DLD1 (cell line): ENCODE data around the gene DNAL4.

Source experiments
- in situ Hi-C: cut with HindIII; loops from 2 replicates; pipeline ENCODE4 v1.10.0; 2017; ENCODE audit warnings: low sequenced_read_pairs

DNAL4 gene, protein sequence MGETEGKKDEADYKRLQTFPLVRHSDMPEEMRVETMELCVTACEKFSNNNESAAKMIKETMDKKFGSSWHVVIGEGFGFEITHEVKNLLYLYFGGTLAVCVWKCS

DNA sequence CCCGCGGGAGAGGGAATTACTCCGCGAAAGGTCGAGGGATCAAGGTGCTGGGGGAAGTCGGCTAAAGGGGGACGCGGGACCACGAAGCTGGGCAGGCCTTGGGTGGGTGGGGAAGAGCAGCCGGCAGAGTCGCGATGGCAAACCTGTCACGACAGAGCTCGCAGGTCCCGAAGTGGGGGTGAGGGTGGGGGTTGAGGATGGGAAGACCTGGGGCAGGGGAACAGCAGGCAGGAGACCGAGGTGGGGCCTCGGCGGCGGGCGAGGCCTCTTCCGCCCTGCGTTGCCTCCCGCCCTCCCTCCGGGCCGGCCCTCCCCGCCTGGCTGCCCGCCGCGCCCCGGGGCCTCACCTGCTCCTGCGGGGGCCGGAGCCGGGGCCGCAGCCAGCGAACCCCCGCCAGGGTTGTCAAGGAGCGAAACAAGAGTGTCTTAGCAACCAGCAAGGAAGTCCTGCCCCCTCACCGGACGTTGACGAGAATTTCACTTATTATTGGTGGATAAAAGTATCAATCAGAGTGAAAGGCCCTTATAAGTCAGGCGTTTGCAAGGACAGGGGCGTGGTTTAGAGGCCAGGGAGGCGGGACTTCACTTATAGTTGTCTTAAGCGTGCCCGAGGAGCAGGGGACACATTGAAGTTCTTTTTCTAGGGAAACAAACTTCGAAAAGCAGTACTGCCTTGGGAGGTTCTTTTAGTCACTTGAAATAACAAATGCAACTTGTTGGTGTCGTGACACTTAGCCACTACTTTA, at the start of gene DNAL4:
DNAL4 (minus strand) TSS at position 423 of the 746 bp plus-strand sequence. CDS start 11,412 bp downstream, outside the sequence.
- in situ Hi-C loops = no loop called here

DNA sequence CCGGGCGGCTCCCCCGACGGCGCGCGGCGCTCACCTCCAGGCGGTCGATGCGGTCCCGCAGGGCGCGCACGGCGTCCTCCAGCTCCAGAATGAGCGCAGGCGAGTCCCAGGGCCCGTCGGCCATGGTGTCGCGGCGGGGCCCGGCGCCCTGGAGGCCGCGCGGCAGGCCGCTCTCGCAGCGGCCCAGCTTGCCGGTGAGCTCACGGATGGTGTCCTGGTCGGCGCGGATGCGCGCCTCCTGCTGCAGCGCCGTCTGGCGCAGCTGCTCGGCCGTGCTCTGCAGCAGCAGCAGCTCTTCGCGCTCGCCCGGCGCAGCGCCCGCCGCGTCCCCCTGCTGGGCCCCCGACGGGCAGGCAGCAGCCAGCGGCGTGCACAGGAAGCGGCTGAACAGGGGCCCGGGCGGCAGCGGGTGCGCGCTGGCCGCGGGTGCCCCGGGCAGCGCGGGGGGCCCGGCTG, 49.3 kb upstream of the DNAL4 start:
- in situ Hi-C loops = no loop called here

DNA sequence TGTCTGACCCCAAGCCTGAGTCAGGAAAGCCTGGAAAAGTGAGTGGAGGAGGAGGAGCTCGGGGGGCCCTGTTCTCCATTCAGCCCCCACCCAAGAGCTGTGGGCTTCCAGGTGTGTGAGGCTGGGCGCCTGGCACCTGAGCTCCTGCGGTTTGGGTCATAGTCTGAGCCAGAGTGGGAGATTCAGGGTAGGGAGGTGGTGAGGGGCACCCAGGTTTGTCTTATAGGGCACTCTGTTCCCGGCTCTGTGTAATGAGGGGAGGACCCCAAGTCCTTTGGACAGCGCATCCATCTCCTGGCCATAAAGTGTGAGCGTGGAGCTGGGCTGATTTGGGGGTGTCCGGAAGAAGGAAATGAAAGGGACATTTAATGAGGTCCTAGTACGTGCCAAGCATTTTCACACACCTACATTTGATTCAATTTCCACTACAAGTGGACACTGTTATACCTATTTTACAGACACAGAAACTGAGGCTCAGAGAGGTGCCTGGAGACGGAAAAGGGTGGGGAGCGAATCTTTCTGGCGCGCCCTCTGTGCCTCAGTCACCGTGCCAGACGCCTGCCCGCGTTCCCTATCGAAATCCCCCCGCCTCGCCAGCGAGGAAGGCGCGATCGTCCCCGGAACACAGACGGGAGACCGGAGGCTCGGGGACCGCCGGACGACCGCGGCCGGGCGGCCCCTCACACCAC, 48.7 kb upstream of the DNAL4 start:
- in situ Hi-C loops = no loop called here

DNA sequence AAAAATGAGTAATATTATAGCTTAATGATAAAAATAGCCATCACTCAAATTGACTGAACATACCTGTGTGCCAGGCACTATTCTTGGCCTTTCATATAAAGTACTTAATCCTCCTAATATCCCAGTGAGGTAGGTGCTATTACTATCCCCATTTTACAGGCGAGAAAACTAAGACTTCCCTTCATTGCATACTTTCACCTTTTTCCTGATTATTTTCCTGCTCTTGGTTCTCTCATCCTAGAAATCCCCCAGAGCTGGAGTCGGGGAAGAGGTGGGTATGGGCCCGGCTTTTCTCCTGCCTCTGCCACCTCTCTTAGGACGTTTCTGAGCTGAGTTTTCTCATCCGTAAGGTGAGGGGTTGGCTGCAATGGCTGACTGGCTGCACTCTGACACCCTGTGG, 47.7 kb upstream of the DNAL4 start:
- in situ Hi-C loops = no loop called here

DNA sequence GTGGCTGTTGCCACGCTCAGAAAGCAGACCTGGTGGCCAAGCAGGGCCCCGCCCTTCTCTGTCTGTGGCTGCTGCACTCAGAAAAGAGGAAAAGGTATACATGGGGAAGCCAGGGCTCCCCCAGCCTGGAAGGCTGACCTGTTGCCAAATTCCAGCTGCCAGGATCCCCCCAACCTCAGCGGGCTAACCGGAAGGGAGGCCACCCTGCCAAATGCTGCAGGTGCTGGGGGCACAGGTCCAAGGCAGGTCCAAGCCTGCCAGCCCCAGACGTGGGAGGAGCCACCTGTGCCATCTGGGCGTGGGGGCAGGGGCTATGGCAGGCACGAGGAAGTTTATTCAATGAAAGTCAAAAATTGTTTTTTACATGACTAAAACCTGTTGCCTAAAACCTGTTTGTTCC, 47.3 kb upstream of the DNAL4 start:
- in situ Hi-C loops = no loop called here

DNA sequence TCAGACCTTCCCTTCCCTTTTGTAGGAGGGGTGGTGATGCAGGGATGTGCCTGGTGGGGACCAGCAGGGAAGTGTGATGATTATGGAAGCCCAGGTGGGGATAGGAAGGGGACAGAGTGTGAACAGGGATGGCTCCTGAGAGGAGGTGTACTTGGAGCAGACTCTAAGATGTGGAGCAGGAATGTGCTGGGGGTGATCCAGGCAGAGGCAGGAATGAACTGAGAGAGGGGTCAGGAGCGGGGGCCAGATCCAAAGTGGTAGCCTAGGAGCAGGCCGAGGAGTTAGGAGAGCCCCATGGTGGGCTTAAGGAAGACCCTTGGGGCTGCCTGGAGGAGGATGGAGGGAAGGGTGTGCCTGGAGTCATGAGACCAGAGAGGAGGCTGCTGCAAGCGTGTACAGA, 46.2 kb upstream of the DNAL4 start:
- in situ Hi-C loops = no loop called here

DNA sequence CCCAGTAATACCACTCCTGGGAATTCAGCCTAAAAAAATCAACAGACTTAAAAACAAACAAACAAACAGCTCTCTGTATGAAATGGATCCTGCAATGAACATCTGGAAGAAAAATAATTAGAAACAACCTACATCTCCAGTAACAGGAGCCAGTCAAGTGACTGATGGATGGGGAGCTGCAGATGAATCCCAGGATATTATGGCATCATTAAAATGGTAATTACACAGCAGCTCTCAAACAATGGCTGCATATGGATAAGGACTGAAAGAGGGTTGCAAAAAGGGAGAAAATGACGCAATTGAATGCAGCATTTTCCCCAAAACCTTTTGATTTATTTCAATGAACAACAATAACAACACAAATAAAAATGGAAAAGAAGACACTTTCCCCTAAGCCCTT, 45.7 kb upstream of the DNAL4 start:
- in situ Hi-C loops = no loop called here

DNA sequence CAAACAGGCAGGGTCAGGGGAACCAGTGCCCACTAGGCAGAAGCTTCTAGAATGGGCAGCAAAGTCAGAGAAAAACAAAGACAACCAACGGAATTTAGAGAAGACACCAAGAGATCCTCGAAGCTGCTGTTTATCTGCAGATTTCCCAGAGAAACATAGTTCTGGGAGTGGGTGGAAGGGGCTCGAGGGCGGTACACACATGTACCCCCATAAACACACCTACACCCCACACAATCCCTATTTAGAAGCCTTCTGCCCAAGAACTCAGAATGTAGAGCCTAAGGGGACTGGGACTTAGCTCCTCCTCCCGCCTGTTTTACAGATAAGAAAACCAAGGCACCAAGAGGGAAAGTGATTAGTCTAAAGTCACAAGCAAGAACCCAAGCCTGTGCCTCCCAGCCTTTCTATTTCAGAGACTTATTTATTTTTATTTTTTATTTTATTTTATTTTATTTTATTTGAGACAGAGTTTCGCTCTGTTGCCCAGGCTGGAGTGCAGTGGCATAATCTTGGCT, 43.5 kb upstream of the DNAL4 start:
- in situ Hi-C loops = no loop called here

DNA sequence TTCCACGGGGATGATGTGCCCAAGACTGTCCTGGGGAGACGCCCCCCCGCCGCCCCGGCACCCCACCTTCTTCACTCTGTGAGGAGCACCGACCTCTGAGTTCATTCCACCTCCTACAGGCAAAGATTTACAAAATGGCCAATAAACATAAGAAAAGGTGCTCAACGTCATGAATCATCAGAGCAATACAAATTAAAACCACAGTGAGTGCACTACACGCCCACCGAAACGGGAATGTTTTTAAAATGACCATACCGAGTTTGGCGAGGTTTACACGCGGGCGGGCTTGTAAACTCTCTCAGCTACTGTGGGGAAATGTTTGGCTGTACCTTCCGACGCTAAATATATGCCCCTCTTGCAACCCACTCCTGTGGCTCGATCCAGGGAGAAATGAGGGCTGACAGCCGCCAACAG, 42.0 kb upstream of the DNAL4 start:
- in situ Hi-C loops = no loop called here

DNA sequence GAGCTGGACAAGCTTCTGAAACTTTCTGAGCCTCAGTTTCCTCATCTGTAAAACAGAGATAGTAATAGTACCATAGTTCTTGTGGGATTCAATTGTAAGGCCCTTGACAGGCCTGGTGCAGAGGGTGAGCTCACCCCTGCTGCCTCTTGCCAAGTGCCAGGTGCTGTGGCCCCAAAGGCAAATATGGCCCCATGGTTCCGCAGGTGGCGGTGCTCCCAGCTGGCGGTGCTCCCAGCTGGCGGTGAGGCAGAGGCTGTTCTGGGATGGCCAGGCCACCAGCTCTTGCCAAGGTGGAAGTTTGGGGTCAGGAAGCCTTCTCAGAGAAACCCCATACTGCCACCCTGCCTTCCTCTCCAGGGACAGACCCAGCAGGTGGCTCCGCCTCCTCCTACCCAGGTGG, 41.0 kb upstream of the DNAL4 start:
- in situ Hi-C loops = no loop called here

DNA sequence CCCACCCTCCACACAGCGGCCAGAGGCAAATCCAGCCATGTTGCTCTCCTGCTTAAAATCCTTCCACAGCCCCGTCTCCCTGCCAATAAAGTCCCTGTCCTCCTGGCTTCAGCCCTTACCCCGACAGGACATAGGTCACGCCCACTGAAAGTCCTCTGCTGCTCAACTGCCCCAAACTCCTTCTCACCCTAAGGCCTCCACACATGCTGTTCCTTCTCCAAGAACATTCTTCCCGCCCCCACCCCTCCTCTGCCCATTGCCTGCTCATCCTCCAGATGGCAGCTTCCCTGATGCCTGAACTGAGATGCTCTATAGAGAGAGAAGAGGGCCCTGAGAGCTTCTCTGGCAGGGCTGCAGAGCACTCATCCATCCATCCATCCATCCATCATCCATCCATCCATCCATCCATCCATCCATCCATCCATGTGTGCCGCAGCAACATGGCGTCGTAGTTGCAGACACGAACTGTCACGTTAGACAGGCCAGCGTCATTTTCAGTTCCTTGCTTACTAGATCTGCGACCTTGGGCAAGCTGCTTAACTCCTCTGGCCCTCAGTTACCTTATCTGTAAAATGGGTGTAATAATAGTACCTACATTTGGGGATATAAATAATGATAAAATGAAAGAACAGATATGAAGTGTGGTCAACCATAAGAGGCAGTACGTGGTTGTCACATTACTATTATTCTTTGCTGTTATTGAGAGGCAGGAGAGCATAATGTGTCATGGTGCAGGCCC, 40.4 kb upstream of the DNAL4 start:
- in situ Hi-C loops = no loop called here

DNA sequence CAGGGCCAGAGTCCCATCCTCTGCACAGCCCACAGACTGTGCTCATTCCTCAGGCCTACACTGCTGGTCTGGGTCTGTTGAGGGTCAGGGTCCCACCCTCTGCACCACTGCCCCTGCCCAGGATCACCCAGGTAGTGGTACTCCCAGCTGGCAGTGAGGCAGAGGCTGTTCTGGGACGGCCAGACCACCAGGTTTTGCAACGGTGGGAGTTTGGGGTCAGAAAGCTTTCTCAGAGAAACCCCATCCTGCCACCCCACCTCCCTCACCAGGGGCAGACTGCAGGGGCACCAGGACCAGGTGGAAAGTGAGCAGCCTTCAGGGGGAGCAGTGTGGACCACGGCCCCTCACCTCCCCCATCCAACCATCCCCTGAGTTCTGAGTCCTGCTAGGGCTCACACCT, 39.1 kb upstream of the DNAL4 start:
- in situ Hi-C loops = no loop called here

DNA sequence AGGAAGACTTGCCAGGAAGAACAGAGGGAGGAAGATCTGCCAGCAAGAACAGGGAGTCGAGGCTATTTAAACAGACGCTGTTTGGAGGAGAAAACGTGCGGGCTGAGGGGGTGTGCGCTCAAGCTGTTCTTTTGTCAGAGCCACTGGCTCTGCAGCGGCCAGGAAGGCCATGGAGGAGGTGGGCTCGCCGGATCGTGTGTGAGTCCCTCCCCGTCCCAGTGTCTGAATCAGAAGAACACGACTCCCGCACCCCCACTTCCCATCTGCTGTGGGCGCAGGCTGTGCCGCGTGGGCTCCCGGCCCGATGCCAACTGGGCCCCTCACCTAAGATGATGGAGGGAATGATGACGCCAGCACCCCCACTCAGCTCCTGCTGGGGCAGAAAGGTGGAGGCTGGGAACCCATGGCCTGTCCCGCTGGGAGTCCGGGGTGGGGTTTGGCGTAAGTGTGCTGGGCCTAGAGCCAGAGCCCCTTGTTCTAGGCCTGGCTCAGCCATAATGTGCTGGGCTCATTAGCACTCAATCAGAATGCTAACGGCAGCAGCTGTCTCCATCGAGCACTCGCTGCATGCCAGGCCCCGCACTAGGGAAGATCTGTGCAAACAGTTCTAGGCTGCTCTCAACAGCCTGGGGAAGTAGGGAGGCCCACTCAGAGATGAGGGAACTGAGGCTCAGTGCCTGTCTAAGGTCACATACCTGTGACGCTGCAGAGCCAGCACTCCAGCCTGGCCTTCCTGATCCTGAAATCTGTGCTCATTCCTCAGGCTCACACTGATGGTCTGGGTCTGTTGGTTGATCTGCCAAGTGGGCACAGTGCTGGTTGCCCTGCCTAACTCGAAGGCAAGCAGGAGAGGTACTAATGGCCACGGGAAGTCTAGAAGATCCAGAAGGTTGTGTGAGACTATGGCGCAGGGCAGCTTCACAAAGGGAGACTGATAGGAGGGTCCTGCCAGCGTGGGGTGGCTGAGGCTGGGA, 38.3 kb upstream of the DNAL4 start:
- in situ Hi-C loops = no loop called here

DNA sequence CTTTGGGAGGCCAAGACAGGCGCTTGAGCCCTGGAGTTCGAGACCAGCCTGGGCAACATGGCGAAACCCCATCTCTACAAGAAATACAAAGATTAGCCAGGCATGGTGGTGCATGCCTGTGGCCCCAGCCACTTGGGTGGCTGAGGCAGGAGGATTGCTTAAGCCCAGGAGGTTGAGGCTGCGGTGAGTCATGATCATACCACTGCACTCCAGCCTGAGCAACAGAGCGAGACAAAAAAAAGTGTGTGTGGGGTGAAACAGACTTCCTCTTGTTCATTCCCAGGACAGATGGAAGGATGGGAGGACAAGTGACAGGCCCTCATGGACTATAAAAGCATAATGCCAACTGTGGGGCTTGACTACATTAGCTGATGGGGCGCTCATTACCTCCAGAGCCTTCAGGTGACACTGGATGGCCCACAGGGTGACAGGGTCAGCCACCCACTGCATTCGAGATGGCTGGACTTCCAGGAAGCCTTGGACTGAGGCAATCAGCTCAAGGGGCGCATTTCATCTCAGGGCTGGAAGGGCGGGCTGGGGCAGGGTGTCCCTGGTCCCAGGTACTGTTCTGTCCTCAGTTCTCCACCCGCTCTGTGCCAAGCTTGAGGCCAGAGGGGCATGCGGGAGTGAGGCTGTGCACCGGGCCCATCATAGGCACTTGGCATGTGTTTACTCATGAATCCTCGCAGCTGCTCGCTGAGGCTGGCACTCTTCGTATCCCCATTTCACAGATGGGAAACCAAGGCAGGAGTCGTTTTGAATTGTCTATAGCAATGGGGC, 37.4 kb upstream of the DNAL4 start:
- in situ Hi-C loops = no loop called here

DNA sequence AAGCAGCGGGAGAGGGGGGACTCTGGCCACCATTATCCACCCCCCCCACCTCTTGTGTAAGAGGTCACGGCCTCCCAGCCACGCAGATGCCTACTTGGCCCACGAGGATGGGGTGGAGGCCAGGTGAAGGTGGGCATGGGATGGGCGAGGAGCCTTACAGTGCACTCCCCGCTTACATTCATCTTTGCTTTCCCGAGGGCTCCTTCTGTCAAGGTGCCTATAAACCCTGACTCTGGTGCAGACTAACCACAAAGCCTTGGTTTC, 36.8 kb upstream of the DNAL4 start:
- in situ Hi-C loops = no loop called here

DNA sequence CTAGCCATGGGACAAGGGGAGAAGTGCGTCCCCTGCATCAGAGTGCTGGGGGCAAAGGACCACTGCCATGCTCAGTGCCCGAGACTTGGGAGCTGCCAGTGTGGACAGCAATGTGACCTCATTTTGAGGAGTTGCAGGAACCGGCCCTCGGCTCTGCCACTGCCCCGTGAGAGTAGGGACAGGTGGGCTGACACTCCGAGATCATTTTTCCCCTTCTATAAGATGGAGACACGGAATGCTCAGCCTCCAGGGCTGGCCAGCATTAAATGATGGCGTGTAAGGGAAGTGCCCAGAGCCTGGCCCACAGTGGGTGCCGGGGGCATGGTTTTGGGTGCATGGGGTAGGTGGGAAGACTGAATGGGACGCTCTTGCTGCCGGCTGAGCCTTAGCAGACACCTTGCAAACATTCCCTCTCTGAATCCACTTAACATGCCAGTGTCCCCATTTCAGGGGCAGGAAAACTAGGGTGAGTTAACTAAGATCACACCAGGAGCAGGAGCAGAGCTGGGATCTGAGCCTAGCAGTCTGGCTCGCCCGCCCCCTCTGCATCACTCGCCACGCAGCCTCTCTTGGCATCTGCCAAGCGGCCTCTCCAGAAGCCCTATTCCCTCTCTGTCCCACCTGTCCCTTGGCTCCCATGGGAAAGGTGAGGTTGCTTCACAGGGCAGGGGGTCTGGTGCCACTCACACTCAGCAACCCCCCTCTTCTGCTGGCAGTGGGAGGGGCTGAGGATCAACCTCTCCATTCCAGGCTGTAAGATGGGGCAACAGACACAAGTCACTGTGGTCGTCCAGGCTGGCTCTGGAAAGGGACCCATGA, 36.3 kb upstream of the DNAL4 start:
- in situ Hi-C loops = no loop called here

DNA sequence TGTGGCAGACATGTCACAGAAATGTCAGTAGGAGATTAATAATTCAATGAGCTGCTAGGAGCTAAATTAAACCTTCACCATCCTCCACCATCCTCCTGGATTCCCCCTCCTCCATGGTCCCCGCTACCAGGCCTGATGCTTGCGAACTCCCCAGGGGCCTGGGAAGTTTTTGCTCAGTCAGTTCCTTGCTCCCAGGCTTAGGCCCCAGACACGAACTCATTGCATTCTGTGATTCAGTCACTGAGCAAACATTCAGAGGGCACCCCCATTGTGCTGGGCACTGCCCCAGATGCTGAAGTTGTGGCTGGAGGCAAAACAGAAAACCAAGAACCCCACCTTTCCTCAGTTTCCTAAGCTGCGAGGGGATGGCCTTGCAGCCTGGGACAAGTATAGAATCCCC, 35.5 kb upstream of the DNAL4 start:
- in situ Hi-C loops = no loop called here

DNA sequence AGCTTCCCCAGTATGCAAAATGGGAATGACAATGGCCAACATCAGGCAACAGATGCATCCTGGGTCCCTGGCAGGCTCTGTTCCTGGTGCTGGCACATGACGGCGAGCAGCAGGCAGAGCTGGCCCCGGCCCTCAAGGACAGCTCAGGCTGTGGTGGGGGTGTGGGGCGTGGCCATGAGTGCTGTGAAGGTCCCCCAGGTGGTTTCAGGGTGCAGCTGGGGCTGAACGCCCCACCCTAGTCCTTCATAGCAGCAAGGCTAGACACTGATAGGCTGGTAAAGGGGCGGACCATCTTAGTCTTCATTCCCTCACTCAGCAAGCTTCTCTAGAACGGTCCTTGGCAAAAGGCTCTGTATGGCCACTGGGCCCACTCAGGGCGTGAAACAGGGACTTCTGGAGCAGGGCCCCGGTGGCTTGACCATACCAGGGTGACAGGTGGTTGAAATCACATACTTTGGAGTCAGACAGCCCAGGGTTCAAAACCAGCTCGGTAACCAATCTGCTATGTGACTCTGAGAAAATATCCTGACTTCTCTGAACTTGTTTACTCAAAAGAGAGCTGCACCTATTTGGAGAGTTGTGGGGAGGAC, 34.8 kb upstream of the DNAL4 start:
- in situ Hi-C loops = no loop called here
